ENCODE measurements around the gene RNF8. TPM values are rescaled to one million over a fixed set of nuclear protein-coding genes. Genes with fewer than 3 reads are reported as not detected.

Gene RNF8
- total RNA-seq, 1 experiment from 2014 or later, result 17.7 TPM

DNA sequence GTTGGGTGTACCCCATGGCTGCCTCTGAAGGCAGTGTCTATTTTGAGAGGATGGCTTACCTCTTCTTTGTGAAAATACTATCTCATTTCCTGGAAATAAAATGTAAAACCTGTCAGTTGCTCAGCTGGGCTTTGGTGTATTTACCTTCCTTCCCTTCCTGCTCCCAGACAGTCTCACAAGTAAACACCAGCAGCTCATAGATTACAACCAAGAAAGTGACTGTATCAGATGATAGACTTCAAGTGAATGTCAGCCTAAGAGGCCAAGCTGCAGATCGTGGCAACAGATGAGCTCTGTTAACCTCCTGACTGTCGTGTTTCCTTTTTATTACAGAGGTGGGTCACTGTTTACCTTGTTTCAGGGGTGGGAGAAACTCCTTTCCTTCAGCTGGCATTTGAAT lies 37.3 kb downstream of the RNF8 start:
- no peak overlapping the region for H3K27ac Mint-ChIP-seq (ENCODE audit: unreplicated experiment)
- no peak for DNase-seq
- Histone ChIP-seq H3K36me3 (ENCODE audit: control insufficient read depth, insufficient read depth, low read length) (no peaks in the 10 kb centered on the region), H3K9me3 (no peaks in the 10 kb centered on the region), H3K4me1 (no peaks in the 10 kb centered on the region), H3K27me3 (replicated peaks; ENCODE audit: control insufficient read depth, insufficient read depth, low read length) (no peaks in the 10 kb centered on the region), H3K4me3 (ENCODE audit: low read depth, low read length) (no peak overlapping the region)
- POLR2A ChIA-PET, result no interaction called here
- H3K27me3 Mint-ChIP-seq (ENCODE audit: insufficient read depth, unreplicated experiment), result no peaks in the 10 kb centered on the region
- H3K4me3 Mint-ChIP-seq (ENCODE audit: unreplicated experiment), result no peak overlapping the region
- no peaks in the 10 kb centered on the region for H3K9me3 Mint-ChIP-seq (ENCODE audit: unreplicated experiment)
- peaks cover 5% of the 10 kb centered on the region for H3K36me3 Mint-ChIP-seq (ENCODE audit: insufficient read depth, unreplicated experiment)
- intact Hi-C loops (cut with micrococcal nuclease; ENCODE audit: unreplicated experiment), result no loop called here
- BruUV-seq (replicated peaks), result no TSS peak
- CTCF ChIA-PET, result interaction anchor here (0.6 kb wide), 1 partner anchor 300 kb away, joined by 4 read pairs; no protein-coding TSS in a partner anchor
- TF ChIP-seq, protein P1, sequence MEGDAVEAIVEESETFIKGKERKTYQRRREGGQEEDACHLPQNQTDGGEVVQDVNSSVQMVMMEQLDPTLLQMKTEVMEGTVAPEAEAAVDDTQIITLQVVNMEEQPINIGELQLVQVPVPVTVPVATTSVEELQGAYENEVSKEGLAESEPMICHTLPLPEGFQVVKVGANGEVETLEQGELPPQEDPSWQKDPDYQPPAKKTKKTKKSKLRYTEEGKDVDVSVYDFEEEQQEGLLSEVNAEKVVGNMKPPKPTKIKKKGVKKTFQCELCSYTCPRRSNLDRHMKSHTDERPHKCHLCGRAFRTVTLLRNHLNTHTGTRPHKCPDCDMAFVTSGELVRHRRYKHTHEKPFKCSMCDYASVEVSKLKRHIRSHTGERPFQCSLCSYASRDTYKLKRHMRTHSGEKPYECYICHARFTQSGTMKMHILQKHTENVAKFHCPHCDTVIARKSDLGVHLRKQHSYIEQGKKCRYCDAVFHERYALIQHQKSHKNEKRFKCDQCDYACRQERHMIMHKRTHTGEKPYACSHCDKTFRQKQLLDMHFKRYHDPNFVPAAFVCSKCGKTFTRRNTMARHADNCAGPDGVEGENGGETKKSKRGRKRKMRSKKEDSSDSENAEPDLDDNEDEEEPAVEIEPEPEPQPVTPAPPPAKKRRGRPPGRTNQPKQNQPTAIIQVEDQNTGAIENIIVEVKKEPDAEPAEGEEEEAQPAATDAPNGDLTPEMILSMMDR (IDR thresholded peaks at IDR 0.05; ENCODE audit: insufficient read depth in 1 of 2, low read depth in 1 of 2, low read length in 1 of 2, severe bottlenecking in 1 of 2, unreplicated experiment in 1 of 2), result no peak
- H3K4me1 Mint-ChIP-seq (ENCODE audit: low read depth, unreplicated experiment), result no peaks in the 10 kb centered on the region

DNA sequence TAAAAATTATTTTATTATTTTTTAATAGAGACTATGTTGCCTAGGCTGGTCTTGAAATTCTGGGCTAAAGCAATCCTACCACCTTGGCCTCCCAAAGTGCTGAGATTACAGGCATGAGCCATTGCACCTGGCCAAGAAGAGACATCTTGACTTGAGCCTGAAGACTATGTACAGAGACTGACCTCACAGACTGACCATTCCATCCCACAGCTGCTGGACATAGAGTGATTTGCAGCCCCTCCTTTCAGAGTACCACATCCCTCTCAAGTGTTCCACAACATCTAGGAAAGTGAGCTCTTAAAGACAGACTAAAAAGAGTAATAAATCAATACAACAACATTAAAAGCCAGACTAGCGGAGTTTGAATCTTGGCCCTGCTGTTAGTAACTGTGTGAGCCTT lies 39.0 kb downstream of the RNF8 start:
- Mint-ChIP-seq H3K9me3 (ENCODE audit: unreplicated experiment) (no peaks in the 10 kb centered on the region), H3K27ac (ENCODE audit: unreplicated experiment) (no peak overlapping the region), H3K36me3 (ENCODE audit: insufficient read depth, unreplicated experiment) (peaks cover 5% of the 10 kb centered on the region), H3K27me3 (ENCODE audit: insufficient read depth, unreplicated experiment) (no peaks in the 10 kb centered on the region), H3K4me3 (ENCODE audit: unreplicated experiment) (no peak overlapping the region), H3K4me1 (ENCODE audit: low read depth, unreplicated experiment) (no peaks in the 10 kb centered on the region)
- no peaks in the 10 kb centered on the region for H3K36me3 ChIP-seq (ENCODE audit: control insufficient read depth, insufficient read depth, low read length)
- no peaks in the 10 kb centered on the region for H3K27me3 ChIP-seq (replicated peaks; ENCODE audit: control insufficient read depth, insufficient read depth, low read length)
- DNase-seq, result no peak
- H3K9me3 ChIP-seq, result no peaks in the 10 kb centered on the region
- TF ChIP-seq, protein P1 (IDR thresholded peaks at IDR 0.05; ENCODE audit: insufficient read depth in 1 of 2, low read depth in 1 of 2, low read length in 1 of 2, severe bottlenecking in 1 of 2, unreplicated experiment in 1 of 2), result no peak
- no peaks in the 10 kb centered on the region for H3K4me1 ChIP-seq
- POLR2A ChIA-PET, result no interaction called here
- BruUV-seq (replicated peaks), result no TSS peak
- CTCF ChIA-PET, result no interaction called here
- no peak overlapping the region for H3K4me3 ChIP-seq (ENCODE audit: low read depth, low read length)
- intact Hi-C loops (cut with micrococcal nuclease; ENCODE audit: unreplicated experiment), result no loop called here

DNA sequence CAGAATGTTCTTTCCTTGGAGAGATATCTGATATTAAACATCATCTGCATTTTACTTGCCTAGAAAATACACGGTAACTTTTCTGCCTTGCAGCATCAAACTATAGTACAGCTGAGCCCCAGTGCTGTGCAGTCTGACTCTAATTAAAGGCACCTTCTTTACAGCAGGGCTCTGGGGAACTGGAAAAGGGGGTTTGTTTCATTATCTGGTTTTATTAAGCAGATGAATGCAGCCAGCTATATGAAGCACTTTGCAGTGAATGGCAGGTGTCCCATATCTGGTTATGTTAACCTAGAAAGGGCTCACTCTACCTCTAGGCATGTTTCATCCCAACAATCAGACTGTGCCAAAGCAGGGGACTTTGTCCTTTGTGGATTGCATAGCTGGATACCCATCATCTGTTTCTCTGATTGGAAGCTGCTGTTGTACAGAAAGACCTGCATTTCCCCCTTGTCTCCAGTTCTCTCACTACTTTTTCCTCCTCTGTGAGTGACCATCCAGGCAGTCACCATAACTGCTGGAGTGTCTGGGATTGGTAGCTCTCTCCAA lies 39.7 kb downstream of the RNF8 start:
- CTCF ChIA-PET, result no interaction called here
- no peak overlapping the region for H3K4me3 ChIP-seq (ENCODE audit: low read depth, low read length)
- TF ChIP-seq, protein P1 (IDR thresholded peaks at IDR 0.05; ENCODE audit: insufficient read depth in 1 of 2, low read depth in 1 of 2, low read length in 1 of 2, severe bottlenecking in 1 of 2, unreplicated experiment in 1 of 2), result no peak
- no peaks in the 10 kb centered on the region for H3K4me1 ChIP-seq
- POLR2A ChIA-PET, result no interaction called here
- no peaks in the 10 kb centered on the region for H3K4me1 Mint-ChIP-seq (ENCODE audit: low read depth, unreplicated experiment)
- no TSS peak for BruUV-seq (replicated peaks)
- H3K9me3 ChIP-seq, result no peaks in the 10 kb centered on the region
- no peaks in the 10 kb centered on the region for H3K9me3 Mint-ChIP-seq (ENCODE audit: unreplicated experiment)
- no peak overlapping the region for H3K4me3 Mint-ChIP-seq (ENCODE audit: unreplicated experiment)
- H3K36me3 Mint-ChIP-seq (ENCODE audit: insufficient read depth, unreplicated experiment), result peaks cover 5% of the 10 kb centered on the region
- H3K27me3 ChIP-seq (replicated peaks; ENCODE audit: control insufficient read depth, insufficient read depth, low read length), result no peaks in the 10 kb centered on the region
- intact Hi-C loops (cut with micrococcal nuclease; ENCODE audit: unreplicated experiment), result no loop called here
- H3K27me3 Mint-ChIP-seq (ENCODE audit: insufficient read depth, unreplicated experiment), result no peaks in the 10 kb centered on the region
- DNase-seq, result no peak
- H3K27ac Mint-ChIP-seq (ENCODE audit: unreplicated experiment), result no peak overlapping the region
- no peaks in the 10 kb centered on the region for H3K36me3 ChIP-seq (ENCODE audit: control insufficient read depth, insufficient read depth, low read length)

Data from Caco-2 (cell line).